PC-3 (cell line): ENCODE measurements around the gene TXNDC11. TPM values are rescaled to one million over a fixed set of nuclear protein-coding genes. Genes with fewer than 3 reads are reported as not detected.

ENCODE experiments used
- ATAC-seq: fragments of 200-7000 bp; cut with Tn5 transposase; 2 replicates; pipeline ENCODE4 v1.9.1; 2020; ENCODE audit warnings: mild to moderate bottlenecking, moderate library complexity
- BruUV-seq: library from RNA; stranded (reverse); fragments of 400-500 nt; replicated peaks from 2 replicates; lab custom pipeline; 2021; lab: Mats Ljungman, UMichigan
- CTCF ChIA-PET: fragments of 300-600 bp; sonication (Branson Sonifier 250); formaldehyde crosslinking; loops from one replicate; lab custom pipeline; 2022; ENCODE audit warnings: antibody characterized with exemption; lab: Charles Lee
- POLR2A ChIA-PET: fragments of 300-600 bp; sonication (Branson Sonifier 250); formaldehyde crosslinking; loops from one replicate; lab custom pipeline; 2022; ENCODE audit warnings: antibody characterized with exemption; ENCODE audit not compliant: unreplicated experiment; lab: Charles Lee
- DNase-seq: peaks from one replicate; pipeline ENCODE4 v3.0.0-alpha.2; 2015
- H2AFZ ChIP-seq: fragments of 300-600 bp; sonication (generic); 2 replicates; pipeline ENCODE4 v1.6.0; 2016; ENCODE audit warnings: antibody characterized with exemption, low read length
- H3F3A ChIP-seq: fragments of 300-600 bp; sonication (generic); one replicate; pipeline ENCODE4 v1.6.0; 2017; ENCODE audit warnings: antibody characterized with exemption, low read length, control low read depth, mild to moderate bottlenecking; ENCODE audit not compliant: unreplicated experiment
- H3K27ac ChIP-seq: fragments of 300-600 bp; sonication (generic); 2 replicates; pipeline ENCODE4 v1.5.1; 2016; ENCODE audit warnings: mild to moderate bottlenecking, low read length
- H3K27me3 ChIP-seq: fragments of 300-600 bp; sonication (generic); 2 replicates; pipeline ENCODE4 v1.6.1; 2016; ENCODE audit warnings: low read length, mixed read lengths
- H3K36me3 ChIP-seq: fragments of 300-600 bp; sonication (generic); 2 replicates; pipeline ENCODE4 v1.6.1; 2016; ENCODE audit warnings: low read depth, mixed run types, low read length, mixed read lengths
- H3K4me1 ChIP-seq: fragments of 300-600 bp; sonication (generic); 2 replicates; pipeline ENCODE4 v1.5.1; 2016; ENCODE audit warnings: low read length; ENCODE audit not compliant: insufficient read depth
- H3K4me2 ChIP-seq: fragments of 300-600 bp; sonication (generic); 2 replicates; pipeline ENCODE4 v1.6.0; 2016; ENCODE audit warnings: low read length
- H3K4me3 ChIP-seq: fragments of 300-600 bp; sonication (generic); 2 replicates; pipeline ENCODE4 v1.5.1; 2016; ENCODE audit warnings: mild to moderate bottlenecking, low read length, mixed read lengths
- H3K79me2 ChIP-seq: fragments of 300-600 bp; sonication (generic); 2 replicates; pipeline ENCODE4 v1.6.1; 2017; ENCODE audit warnings: low read length, mixed read lengths
- H3K9ac ChIP-seq: fragments of 300-600 bp; sonication (generic); 2 replicates; pipeline ENCODE4 v1.6.0; 2016; ENCODE audit warnings: mild to moderate bottlenecking, low read length
- H3K9me2 ChIP-seq: fragments of 300-600 bp; sonication (generic); replicated peaks from 2 replicates; pipeline ENCODE4 v1.6.1; 2016; ENCODE audit warnings: mixed run types, low read length, mixed read lengths
- H3K9me3 ChIP-seq: fragments of 300-600 bp; sonication (generic); 2 replicates; pipeline ENCODE4 v1.6.1; 2016; ENCODE audit warnings: low read length, mixed read lengths
- H4K20me1 ChIP-seq: fragments of 300-600 bp; sonication (generic); 2 replicates; pipeline ENCODE4 v1.6.1; 2016; ENCODE audit warnings: low read length, mixed read lengths
- CTCF ChIP-seq: fragments of 300-600 bp; sonication (generic); conservative IDR thresholded peaks from 2 replicates; pipeline ENCODE4 v1.5.1; 2017; ENCODE audit warnings: antibody characterized with exemption, low read depth, mild to moderate bottlenecking, low read length
- EZH2 ChIP-seq: fragments of 300-600 bp; sonication (generic); IDR thresholded peaks from one replicate; pipeline ENCODE4 v1.6.1; 2017; ENCODE audit warnings: antibody characterized with exemption, mild to moderate bottlenecking, low read length; ENCODE audit not compliant: unreplicated experiment
- EZH2phosphoT487 ChIP-seq: fragments of 300-600 bp; sonication (generic); IDR thresholded peaks from 2 replicates; pipeline ENCODE4 v1.6.1; 2018; ENCODE audit warnings: mild to moderate bottlenecking, antibody characterized with exemption, low read length, borderline replicate concordance
- intact Hi-C: fragments of 100-400 bp; cut with micrococcal nuclease; formaldehyde crosslinking; loops from 2 replicates; pipeline ENCODE4 v1.9.0; 2023
- total RNA-seq: library from RNA; depleted of rRNA; stranded (reverse); fragments of >200 nt; gene quantifications from 2 replicates; pipeline ENCODE4 v1.2.3, GENCODE V29; 2014

TXNDC11 gene
- total RNA-seq, 1 experiment from 2014 or later: 20.2 TPM

DNA sequence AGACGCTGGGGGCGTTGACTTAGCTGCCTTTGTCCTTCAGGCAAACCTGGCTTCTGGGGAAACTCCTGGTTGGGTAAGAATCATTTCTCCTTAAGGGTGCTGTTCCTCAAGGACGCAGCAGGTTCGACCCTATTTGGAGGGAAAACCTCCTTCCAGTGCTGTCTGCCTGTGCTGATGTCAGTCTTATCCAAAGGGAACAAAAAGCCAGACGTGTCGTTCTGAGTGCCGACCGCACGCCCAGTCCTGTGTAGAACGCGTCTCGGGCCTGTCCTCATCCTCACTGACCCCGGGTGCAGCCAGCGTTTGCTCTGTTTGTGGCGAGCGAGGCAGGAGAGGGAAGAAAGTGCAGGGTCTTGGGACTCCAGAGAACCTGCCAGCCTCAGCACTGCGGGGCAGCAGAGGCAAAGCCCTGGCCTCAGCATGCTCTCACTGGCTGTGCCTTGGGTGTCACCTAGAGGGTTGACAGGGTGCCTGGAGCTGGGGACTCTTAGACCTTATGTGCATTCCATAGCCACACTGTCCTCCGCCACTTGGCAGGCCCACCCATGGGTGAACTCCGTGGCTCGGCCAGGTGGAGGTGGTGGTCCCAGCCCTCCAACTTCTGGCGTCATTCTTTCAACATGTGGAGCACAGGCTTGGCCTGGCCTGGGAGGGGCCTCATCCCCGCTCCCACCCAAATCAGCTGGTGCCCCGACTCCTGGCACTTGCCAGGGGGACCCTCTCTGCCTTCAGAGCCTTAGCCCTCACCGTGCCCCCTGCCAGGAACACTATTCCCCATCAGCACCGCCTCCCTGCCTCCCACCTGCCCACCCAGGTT lies 68.4 kb downstream of the TXNDC11 start:
- no peak for TF ChIP-seq EZH2phosphoT487
- TF ChIP-seq EZH2: no peak
- TF ChIP-seq CTCF: no peak
- no peak overlapping the region for H2AFZ ChIP-seq
- H3K9me3 ChIP-seq: no peaks in the 10 kb centered on the region
- H3K4me1 ChIP-seq: no peaks in the 10 kb centered on the region
- no peaks in the 10 kb centered on the region; the same call in 1 of the 2 replicates for H3K36me3 ChIP-seq
- no peak overlapping the region for H3K27ac ChIP-seq
- no peak overlapping the region for H3K4me2 ChIP-seq
- H3K9ac ChIP-seq: no peak overlapping the region
- no peaks in the 10 kb centered on the region for H3K9me2 ChIP-seq
- DNase-seq: no peak
- H3K27me3 ChIP-seq: no peaks in the 10 kb centered on the region
- no peak overlapping the region for H3K4me3 ChIP-seq
- no peaks in the 10 kb centered on the region for H3K79me2 ChIP-seq
- CTCF ChIA-PET: no interaction called here
- no peaks in the 10 kb centered on the region for H3F3A ChIP-seq
- ATAC-seq: no peak
- no TSS peak for BruUV-seq
- intact Hi-C loops: no loop called here
- no peaks in the 10 kb centered on the region for H4K20me1 ChIP-seq
- POLR2A ChIA-PET: no interaction called here

DNA sequence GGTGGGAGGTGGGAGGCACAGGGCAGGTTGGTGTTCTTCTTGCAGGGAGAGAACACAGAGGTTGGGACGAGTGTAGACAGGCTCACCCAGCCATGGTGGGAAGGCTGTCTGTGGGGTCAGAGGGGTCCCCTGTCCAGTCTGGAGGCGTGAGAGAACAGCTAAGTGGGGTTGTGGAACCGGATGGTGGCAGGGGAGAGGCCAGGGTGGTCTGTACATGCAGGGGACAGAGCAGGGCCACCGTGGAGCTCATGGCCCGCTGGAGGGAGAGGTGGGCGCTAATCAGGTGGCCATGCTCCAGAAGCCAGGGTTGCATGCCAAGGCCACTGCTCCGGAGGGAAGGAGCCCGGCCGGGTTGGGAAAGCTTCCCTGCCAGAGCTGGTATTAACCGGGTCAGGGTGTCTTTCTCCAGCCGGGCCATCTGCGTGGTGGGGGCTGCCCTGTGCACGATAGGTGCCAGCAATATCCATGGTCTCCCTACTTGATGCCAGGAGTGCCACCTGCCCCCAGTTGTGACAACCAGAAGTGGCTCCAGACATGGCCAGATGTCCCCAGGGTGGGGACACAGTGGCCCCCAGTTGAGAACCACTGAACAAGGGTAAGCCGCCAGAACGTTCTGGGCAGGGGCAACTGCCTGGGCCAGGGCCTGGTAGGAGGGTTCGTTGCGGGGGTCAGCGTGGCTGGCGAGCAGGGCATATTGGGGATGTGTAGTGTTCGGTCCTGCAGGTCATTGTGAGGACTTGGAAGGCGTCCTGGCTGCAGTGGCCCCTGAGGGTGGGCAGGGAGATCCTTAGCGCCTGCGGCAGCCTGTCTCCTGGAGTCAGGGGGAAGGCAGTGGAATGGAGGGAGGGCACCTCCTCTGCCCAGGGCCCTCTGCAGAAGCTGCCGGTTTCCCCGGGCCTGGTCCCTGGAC lies 69.3 kb downstream of the TXNDC11 start:
- no peak overlapping the region for H3K27ac ChIP-seq
- TF ChIP-seq EZH2phosphoT487 (no peak), CTCF (no peak), EZH2 (no peak)
- no peaks in the 10 kb centered on the region for H3F3A ChIP-seq
- no peaks in the 10 kb centered on the region for H3K27me3 ChIP-seq
- no peaks in the 10 kb centered on the region; the same call in 1 of the 2 replicates for H3K36me3 ChIP-seq
- POLR2A ChIA-PET: no interaction called here
- H3K9ac ChIP-seq: no peak overlapping the region
- no peaks in the 10 kb centered on the region for H3K9me2 ChIP-seq
- H4K20me1 ChIP-seq: no peaks in the 10 kb centered on the region
- H3K4me1 ChIP-seq: no peaks in the 10 kb centered on the region
- H3K79me2 ChIP-seq: no peaks in the 10 kb centered on the region
- no peak overlapping the region for H2AFZ ChIP-seq
- no peaks in the 10 kb centered on the region for H3K9me3 ChIP-seq
- ATAC-seq (no peak), DNase-seq (no peak)
- H3K4me2 ChIP-seq: no peak overlapping the region
- CTCF ChIA-PET: no interaction called here
- BruUV-seq: no TSS peak
- no peak overlapping the region for H3K4me3 ChIP-seq
- intact Hi-C loops: no loop called here
